WTC11 (cell line): Measurements from ENCODE around the gene MASP2. TPM values are rescaled to one million over a fixed set of nuclear protein-coding genes. Genes with fewer than 3 reads are reported as not detected.

ENCODE experiments used
- ATAC-seq: fragments of 200-7000 bp; cut with Tn5 transposase; 2 replicates; pipeline ENCODE4 v1.10.0; 2021; ENCODE audit warnings: mild to moderate bottlenecking, moderate library complexity
- CTCF ChIA-PET: fragments of 300-600 bp; sonication (Branson Sonifier 250); formaldehyde crosslinking; loops from one replicate; lab custom pipeline; 2021; ENCODE audit warnings: antibody characterized with exemption; lab: Charles Lee
- POLR2A ChIA-PET: fragments of 350-600 bp; sonication (Branson Sonifier 250); formaldehyde crosslinking; loops from one replicate; lab custom pipeline; 2021; ENCODE audit warnings: antibody characterized with exemption; lab: Charles Lee
- DNase-seq: peaks from one replicate; pipeline ENCODE4 v3.0.0; 2021; ENCODE audit warnings: low spot score
- H3K27ac Mint-ChIP-seq: 2 replicates; pipeline ENCODE4 v1.8.0; 2021; ENCODE audit warnings: mixed read lengths
- H3K27me3 Mint-ChIP-seq: 2 replicates; pipeline ENCODE4 v1.8.0; 2021; ENCODE audit warnings: low read depth, mild to moderate bottlenecking, moderate library complexity, mixed read lengths
- H3K36me3 Mint-ChIP-seq: 2 replicates; pipeline ENCODE4 v1.8.0; 2021; ENCODE audit warnings: mixed read lengths
- H3K4me1 Mint-ChIP-seq: 2 replicates; pipeline ENCODE4 v1.8.0; 2022; ENCODE audit warnings: mixed read lengths
- H3K4me3 Mint-ChIP-seq: 2 replicates; pipeline ENCODE4 v1.8.0; 2021; ENCODE audit warnings: mild to moderate bottlenecking, moderate library complexity, mixed read lengths
- H3K9me3 Mint-ChIP-seq: 2 replicates; pipeline ENCODE4 v1.8.0; 2021; ENCODE audit warnings: mixed read lengths
- ERG ChIP-seq: fragments of 250-450 bp; sonication (Bioruptor Pico); IDR thresholded peaks from 2 replicates; pipeline ENCODE4 v1.8.0; 2021; ENCODE audit warnings: mild to moderate bottlenecking
- ESRRA ChIP-seq: sonication (generic); formaldehyde crosslinking; IDR thresholded peaks from 2 replicates; pipeline ENCODE4 v1.8.1; 2022; ENCODE audit warnings: mild to moderate bottlenecking, missing genetic modification reagents, borderline replicate concordance
- HMGA2 ChIP-seq: fragments of 250-450 bp; sonication (Bioruptor Pico); IDR thresholded peaks from 2 replicates; pipeline ENCODE4 v1.4.0; 2021; ENCODE audit warnings: mild to moderate bottlenecking, moderate library complexity
- IRF2 ChIP-seq: sonication (generic); formaldehyde crosslinking; IDR thresholded peaks from 2 replicates; pipeline ENCODE4 v1.8.0; 2022; ENCODE audit warnings: low read depth, missing genetic modification reagents, borderline replicate concordance
- KAT7 ChIP-seq: sonication (generic); formaldehyde crosslinking; IDR thresholded peaks from 2 replicates; pipeline ENCODE4 v1.8.1; 2023; ENCODE audit warnings: missing genetic modification reagents, mild to moderate bottlenecking, borderline replicate concordance
- MAX ChIP-seq: sonication (generic); formaldehyde crosslinking; IDR thresholded peaks from 2 replicates; pipeline ENCODE4 v1.8.0; 2022; ENCODE audit warnings: mild to moderate bottlenecking, missing genetic modification reagents
- MLX ChIP-seq: sonication (generic); formaldehyde crosslinking; IDR thresholded peaks from 2 replicates; pipeline ENCODE4 v1.8.1; 2023; ENCODE audit warnings: mild to moderate bottlenecking, missing genetic modification reagents, moderate library complexity
- NFATC4 ChIP-seq: fragments of 250-450 bp; sonication (Bioruptor Pico); IDR thresholded peaks from 2 replicates; pipeline ENCODE4 v1.9.0; 2021; ENCODE audit warnings: mild to moderate bottlenecking
- SMAD3 ChIP-seq: sonication (generic); formaldehyde crosslinking; IDR thresholded peaks from 2 replicates; pipeline ENCODE4 v1.8.0; 2022; ENCODE audit warnings: missing genetic modification reagents, mild to moderate bottlenecking, borderline replicate concordance
- SMAD4 ChIP-seq: sonication (generic); formaldehyde crosslinking; IDR thresholded peaks from 2 replicates; pipeline ENCODE4 v1.8.0; 2022; ENCODE audit warnings: mild to moderate bottlenecking, missing genetic modification reagents
- SP1 ChIP-seq: sonication (generic); formaldehyde crosslinking; conservative IDR thresholded peaks from 2 replicates; pipeline ENCODE4 v1.8.1; 2022; ENCODE audit warnings: missing genetic modification reagents
- STAT6 ChIP-seq: sonication (generic); formaldehyde crosslinking; conservative IDR thresholded peaks from 2 replicates; pipeline ENCODE4 v1.8.1; 2023; ENCODE audit warnings: mild to moderate bottlenecking, low read depth, missing genetic modification reagents, moderate library complexity
- TCF7 ChIP-seq: sonication (generic); formaldehyde crosslinking; IDR thresholded peaks from 2 replicates; pipeline ENCODE4 v1.8.0; 2022; ENCODE audit warnings: mild to moderate bottlenecking, low read depth, missing genetic modification reagents, moderate library complexity
- TEAD4 ChIP-seq: sonication (generic); formaldehyde crosslinking; IDR thresholded peaks from 2 replicates; pipeline ENCODE4 v1.8.0; 2022; ENCODE audit warnings: mild to moderate bottlenecking, missing genetic modification reagents
- ZNF121 ChIP-seq: sonication (generic); formaldehyde crosslinking; IDR thresholded peaks from 2 replicates; pipeline ENCODE4 v1.8.0; 2023; ENCODE audit warnings: missing genetic modification reagents
- ZNF138 ChIP-seq: sonication (generic); formaldehyde crosslinking; conservative IDR thresholded peaks from 2 replicates; pipeline ENCODE4 v1.8.1; 2022; ENCODE audit warnings: mild to moderate bottlenecking, moderate library complexity, missing genetic modification reagents
- ZNF232 ChIP-seq: sonication (generic); formaldehyde crosslinking; IDR thresholded peaks from 2 replicates; pipeline ENCODE4 v1.8.0; 2022; ENCODE audit warnings: mild to moderate bottlenecking, missing genetic modification reagents
- ZNF281 ChIP-seq: sonication (generic); formaldehyde crosslinking; IDR thresholded peaks from 2 replicates; pipeline ENCODE4 v1.8.0; 2023; ENCODE audit warnings: mild to moderate bottlenecking, missing genetic modification reagents
- ZNF396 ChIP-seq: fragments of 250-450 bp; sonication (Bioruptor Pico); IDR thresholded peaks from 2 replicates; pipeline ENCODE4 v1.8.0; 2021; ENCODE audit warnings: mild to moderate bottlenecking, moderate library complexity, borderline replicate concordance
- ZNF416 ChIP-seq: fragments of 250-450 bp; sonication (Bioruptor Pico); IDR thresholded peaks from 2 replicates; pipeline ENCODE4 v1.9.0; 2021; ENCODE audit warnings: mild to moderate bottlenecking, inconsistent platforms
- ZNF532 ChIP-seq: fragments of 250-450 bp; sonication (Bioruptor Pico); IDR thresholded peaks from 2 replicates; pipeline ENCODE4 v1.9.0; 2021; ENCODE audit warnings: mild to moderate bottlenecking, borderline replicate concordance
- total RNA-seq: library from RNA; stranded (reverse); gene quantifications from 3 replicates; pipeline ENCODE4 v1.2.3, GENCODE V29; 2021

The MASP2 gene
- total RNA-seq, 1 experiment from 2014 or later = 0.57 TPM

- TF ChIP-seq MLX (no peak), ZNF281 (CRISPR knock-in tag) (no peak), ERG (no peak), ZNF232 (CRISPR knock-in tag) (no peak), SMAD3 (CRISPR knock-in tag) (no peak), SMAD4 (CRISPR knock-in tag) (no peak)
Measured at GRCh38 chr1:11055676-11056075, 8.6 kb upstream of the MASP2 start (continued).

GRCh38 chr1:11054666-11055065 is 7.6 kb upstream of the MASP2 start:
- Mint-ChIP-seq H3K4me1 (peaks cover 26% of the 10 kb centered on the region), H3K27ac (peak overlapping the region; percentile 27; the same call in 1 of the 2 replicates), H3K4me3 (no peak overlapping the region), H3K9me3 (no peaks in the 10 kb centered on the region), H3K36me3 (peaks cover 23% of the 10 kb centered on the region), H3K27me3 (no peaks in the 10 kb centered on the region)
- no peak for TF ChIP-seq IRF2 (CRISPR knock-in tag)
- no peak for TF ChIP-seq ZNF396
- no peak for TF ChIP-seq ESRRA (CRISPR knock-in tag)
- TF ChIP-seq HMGA2 (CRISPR knock-in tag) = no peak
- TF ChIP-seq MAX (CRISPR knock-in tag) = no peak
- no peak for TF ChIP-seq ZNF532 (CRISPR knock-in tag)
- no peak for TF ChIP-seq ZNF138 (CRISPR knock-in tag)
- TF ChIP-seq KAT7 (CRISPR knock-in tag) = no peak
- TF ChIP-seq ZNF121 (CRISPR knock-in tag) = no peak
- no peak for TF ChIP-seq SP1
- no peak for TF ChIP-seq TEAD4
- no peak for TF ChIP-seq STAT6
- TF ChIP-seq TCF7 (CRISPR knock-in tag) = no peak
- no peak for TF ChIP-seq NFATC4 (CRISPR knock-in tag)
- no peak for TF ChIP-seq ZNF416 (CRISPR knock-in tag)
- DNase-seq (no peak), ATAC-seq (no peak)
- POLR2A ChIA-PET = no interaction called here
- CTCF ChIA-PET = interaction anchor here (0.6 to 6.6 kb wide), 5 partner anchors 9 to 562 kb away, joined by 3 to 59 read pairs (median 3); partner anchors contain the start of gene TARDBP
